Right lobe of liver (tissue), 4 donors: ENCODE data around the gene TRAPPC2L.

Experiments
- POLR2A ChIP-seq: fragments of 450-650 bp; IDR thresholded peaks from one replicate; pipeline ENCODE4 v1.6.1; 2017; ENCODE audit warnings: antibody characterized with exemption, mild to moderate bottlenecking
- TF ChIP-seq, protein P1 (sequence below), 4 donors: fragments of 200-600 bp in 3 of 4; fragments of 450-650 bp in 1 of 4; IDR thresholded peaks; one replicate each; pipeline versions ENCODE4 v1.5.1 to v1.8.0; 2016 to 2022; ENCODE audit warnings: antibody characterized with exemption in 4 of 4, mild to moderate bottlenecking in 2 of 4
- donor health status: DM: no; HTN: no; CAD: no.
- donor health status: DM: no; HTN: no; CAD: no.
- donor health status: DM: no; HTN: yes; CAD: no.

DNA sequence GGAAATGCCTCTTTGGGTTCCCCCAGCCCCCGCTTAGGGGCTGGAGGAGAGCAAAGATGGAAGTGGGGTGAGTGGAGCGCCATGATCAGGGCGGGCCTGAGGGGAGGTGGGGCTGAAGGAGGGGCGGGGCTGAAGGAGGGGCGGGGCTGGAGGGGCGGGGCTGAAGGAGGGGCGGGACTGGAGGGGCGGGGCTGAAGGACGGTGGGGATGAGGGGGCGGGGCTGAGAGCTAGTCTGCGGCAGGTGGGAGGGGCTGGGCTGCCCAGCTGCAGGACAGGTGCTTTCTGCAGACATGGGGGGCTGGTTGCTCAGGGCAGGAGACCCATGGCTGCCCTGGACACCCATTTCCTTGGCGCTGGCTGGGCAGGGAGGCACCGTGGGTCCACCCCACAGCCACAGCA lies 48.6 kb downstream of the TRAPPC2L start:
- TF ChIP-seq, protein P1, sequence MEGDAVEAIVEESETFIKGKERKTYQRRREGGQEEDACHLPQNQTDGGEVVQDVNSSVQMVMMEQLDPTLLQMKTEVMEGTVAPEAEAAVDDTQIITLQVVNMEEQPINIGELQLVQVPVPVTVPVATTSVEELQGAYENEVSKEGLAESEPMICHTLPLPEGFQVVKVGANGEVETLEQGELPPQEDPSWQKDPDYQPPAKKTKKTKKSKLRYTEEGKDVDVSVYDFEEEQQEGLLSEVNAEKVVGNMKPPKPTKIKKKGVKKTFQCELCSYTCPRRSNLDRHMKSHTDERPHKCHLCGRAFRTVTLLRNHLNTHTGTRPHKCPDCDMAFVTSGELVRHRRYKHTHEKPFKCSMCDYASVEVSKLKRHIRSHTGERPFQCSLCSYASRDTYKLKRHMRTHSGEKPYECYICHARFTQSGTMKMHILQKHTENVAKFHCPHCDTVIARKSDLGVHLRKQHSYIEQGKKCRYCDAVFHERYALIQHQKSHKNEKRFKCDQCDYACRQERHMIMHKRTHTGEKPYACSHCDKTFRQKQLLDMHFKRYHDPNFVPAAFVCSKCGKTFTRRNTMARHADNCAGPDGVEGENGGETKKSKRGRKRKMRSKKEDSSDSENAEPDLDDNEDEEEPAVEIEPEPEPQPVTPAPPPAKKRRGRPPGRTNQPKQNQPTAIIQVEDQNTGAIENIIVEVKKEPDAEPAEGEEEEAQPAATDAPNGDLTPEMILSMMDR (IDR thresholded peaks at IDR 0.05), result no peak
- TF ChIP-seq POLR2A, result no peak
